HCT116 (cell line): ENCODE data around the gene HCRTR2. TPM values are rescaled to one million over a fixed set of nuclear protein-coding genes. Genes with fewer than 3 reads are reported as not detected.
A peak's percentile ranks its signal among the peaks of the same experiment; 100 is the strongest.
"Not testable (repeated sequence)": the region's sequence is repeated elsewhere in the genome, so short reads cannot be mapped to it uniquely, and the experiment has no call there.

ENCODE experiments used
- ATAC-seq: fragments of 200-7000 bp; cut with Tn5 transposase; 2 replicates; pipeline ENCODE4 v1.9.1; 2020; ENCODE audit warnings: mild to moderate bottlenecking, moderate library complexity
- BruUV-seq: library from RNA; stranded (reverse); fragments of 400-500 nt; replicated peaks from 2 replicates; lab custom pipeline; 2021; lab: Mats Ljungman, UMichigan
- CTCF ChIA-PET: fragments of 300-600 bp; sonication (Branson Sonifier 250); formaldehyde crosslinking; loops from one replicate; lab custom pipeline; 2021; ENCODE audit warnings: antibody characterized with exemption; lab: Charles Lee
- POLR2A ChIA-PET: fragments of 300-600, 350-600 bp; sonication (Branson Sonifier 250); formaldehyde crosslinking; loops from one replicate; lab custom pipeline; 2021; ENCODE audit warnings: antibody characterized with exemption; lab: Charles Lee
- RAD21 ChIA-PET, 2 experiments: fragments of 300-600 bp; sonication (Branson Sonifier 250); formaldehyde crosslinking; loops; one replicate each; lab custom pipeline; 2023; ENCODE audit warnings: low total read pairs in 2 of 2; ENCODE audit not compliant: uncharacterized antibody in 2 of 2, unreplicated experiment in 2 of 2, low non-redundant PET in 1 of 2; lab: Charles Lee
- DNase-seq: peaks from one replicate; pipeline ENCODE4 v3.0.0-alpha.2; 2010; ENCODE audit warnings: low read depth, low spot score
- H2AFZ ChIP-seq: fragments of 200-600 bp; shearing (Covaris generic), sonication (generic); 2 replicates; pipeline ENCODE4 v1.6.1; 2017; ENCODE audit warnings: low read depth, mixed run types, mixed read lengths, antibody characterized with exemption, low read length; ENCODE audit not compliant: poor library complexity, severe bottlenecking
- H3K27ac ChIP-seq: 2 replicates; pipeline ENCODE4 v1.5.1; 2012; ENCODE audit warnings: low read depth, low read length
- H3K27me3 ChIP-seq: fragments of 200-600 bp; sonication (generic); 2 replicates; pipeline ENCODE4 v1.6.1; 2016; ENCODE audit warnings: mixed run types, low read length, mixed read lengths; ENCODE audit not compliant: insufficient read depth
- H3K36me3 ChIP-seq, 2 experiments: fragments of 200-500 bp in 1 of 2; fragments of 200-600 bp in 1 of 2; sonication (Bioruptor generic) in 1 of 2; sonication (generic) in 1 of 2; 2 replicates each; pipeline versions ENCODE4 v1.5.1 to v1.6.1; 2014 to 2016; ENCODE audit warnings: low read length in 2 of 2, inconsistent platforms in 1 of 2, mixed read lengths in 1 of 2, mixed run types in 1 of 2; ENCODE audit not compliant: insufficient read depth in 2 of 2, control insufficient read depth in 1 of 2
- H3K4me1 ChIP-seq, 2 experiments: fragments of 200-600 bp in 1 of 2; sonication (generic) in 1 of 2; 2 replicates each; pipeline versions ENCODE4 v1.5.1 to v1.6.1; 2012 to 2017; ENCODE audit warnings: low read length in 2 of 2, inconsistent platforms in 1 of 2, mild to moderate bottlenecking in 1 of 2, mixed read lengths in 1 of 2, mixed run types in 1 of 2, moderate library complexity in 1 of 2; ENCODE audit not compliant: insufficient read depth in 2 of 2, control insufficient read depth in 1 of 2
- H3K4me2 ChIP-seq: fragments of 200-600 bp; sonication (generic); 2 replicates; pipeline ENCODE4 v1.6.1; 2017; ENCODE audit warnings: mixed run types, low read length, mixed read lengths
- H3K4me3 ChIP-seq, 2 experiments: fragments of 200-600 bp in 1 of 2; sonication (generic) in 1 of 2; replicated peaks in 1 of 2; 2 replicates each; pipeline ENCODE4 v1.5.1; 2011 to 2016; ENCODE audit warnings: low read length in 2 of 2, control low read depth in 1 of 2, low read depth in 1 of 2, mild to moderate bottlenecking in 1 of 2, mixed read lengths in 1 of 2, mixed run types in 1 of 2
- H3K79me2 ChIP-seq: fragments of 200-600 bp; sonication (generic); 2 replicates; pipeline ENCODE4 v1.6.1; 2017; ENCODE audit warnings: mild to moderate bottlenecking, mixed run types, low read length, moderate library complexity, mixed read lengths; ENCODE audit not compliant: insufficient read depth
- H3K9ac ChIP-seq: fragments of 200-600 bp; sonication (generic); 2 replicates; pipeline ENCODE4 v1.6.1; 2016; ENCODE audit warnings: low read length, mixed read lengths
- H3K9me2 ChIP-seq: fragments of 200-600 bp; sonication (generic), shearing (Covaris generic); 2 replicates; pipeline ENCODE4 v1.6.1; 2017; ENCODE audit warnings: mixed run types, mild to moderate bottlenecking, moderate library complexity; ENCODE audit not compliant: insufficient read depth
- H3K9me3 ChIP-seq, 2 experiments: fragments of 200-500 bp in 1 of 2; fragments of 200-600 bp in 1 of 2; sonication (Bioruptor generic) in 1 of 2; sonication (generic) in 1 of 2; 2 replicates each; pipeline ENCODE4 v1.6.1; 2014 to 2017; ENCODE audit warnings: low read length in 2 of 2, mixed read lengths in 2 of 2, inconsistent platforms in 1 of 2, low read depth in 1 of 2, mild to moderate bottlenecking in 1 of 2, mixed run types in 1 of 2, moderate library complexity in 1 of 2; ENCODE audit not compliant: control insufficient read depth in 1 of 2, insufficient read depth in 1 of 2
- H4K20me1 ChIP-seq: fragments of 200-600 bp; sonication (generic), shearing (Covaris generic); 2 replicates; pipeline ENCODE4 v1.6.1; 2017; ENCODE audit warnings: mixed run types, mild to moderate bottlenecking, moderate library complexity; ENCODE audit not compliant: insufficient read depth
- CBX3 ChIP-seq: IDR thresholded peaks from 2 replicates; pipeline ENCODE4 v1.6.1; 2012; ENCODE audit warnings: low read depth
- CEBPB ChIP-seq: IDR thresholded peaks from 2 replicates; pipeline ENCODE4 v1.6.1; 2012; ENCODE audit warnings: low read depth
- EGR1 ChIP-seq: IDR thresholded peaks from 2 replicates; pipeline ENCODE4 v1.6.1; 2012; ENCODE audit warnings: low read depth
- ELF1 ChIP-seq: IDR thresholded peaks from 2 replicates; pipeline ENCODE4 v1.6.1; 2012; ENCODE audit warnings: low read depth, borderline replicate concordance
- EZH2phosphoT487 ChIP-seq: fragments of 200-600 bp; IDR thresholded peaks from 2 replicates; pipeline ENCODE4 v1.6.1; 2018; ENCODE audit warnings: antibody characterized with exemption, borderline replicate concordance
- FOSL1 ChIP-seq: IDR thresholded peaks from 2 replicates; pipeline ENCODE4 v1.6.1; 2012; ENCODE audit warnings: low read depth
- JUND ChIP-seq: IDR thresholded peaks from 2 replicates; pipeline ENCODE4 v1.6.1; 2012
- POLR2A ChIP-seq: IDR thresholded peaks from 2 replicates; pipeline ENCODE4 v1.7.0; 2011; ENCODE audit warnings: borderline replicate concordance; ENCODE audit not compliant: insufficient read depth, insufficient read length; ENCODE audit errors: extremely low read depth
- RAD21 ChIP-seq: IDR thresholded peaks from 2 replicates; pipeline ENCODE4 v1.6.1; 2012; ENCODE audit warnings: low read depth, mild to moderate bottlenecking
- SIN3A ChIP-seq: IDR thresholded peaks from 2 replicates; pipeline ENCODE4 v1.6.1; 2012; ENCODE audit warnings: low read depth
- SP1 ChIP-seq: IDR thresholded peaks from 2 replicates; pipeline ENCODE4 v1.6.1; 2012; ENCODE audit warnings: low read depth
- SRF ChIP-seq: IDR thresholded peaks from 2 replicates; pipeline ENCODE4 v1.6.1; 2012; ENCODE audit warnings: low read depth
- TCF7L2 ChIP-seq: IDR thresholded peaks from 2 replicates; pipeline ENCODE4 v1.7.0; 2011; ENCODE audit warnings: borderline replicate concordance, inconsistent platforms; ENCODE audit not compliant: insufficient read depth, insufficient read length; ENCODE audit errors: extremely low read depth
- YY1 ChIP-seq: IDR thresholded peaks from 2 replicates; pipeline ENCODE4 v1.6.1; 2011; ENCODE audit warnings: low read length, low read depth, moderate library complexity, mild to moderate bottlenecking; ENCODE audit not compliant: insufficient replicate concordance; ENCODE audit errors: extremely low read depth
- intact Hi-C: fragments of 100-400 bp; cut with micrococcal nuclease; formaldehyde crosslinking; loops from 2 replicates; pipeline ENCODE4 v1.10.0; 2022
- total RNA-seq: library from RNA; stranded (reverse); gene quantifications from one replicate; pipeline ENCODE4 v1.2.1, GENCODE V29; 2021; ENCODE audit not compliant: unreplicated experiment
- TF ChIP-seq, protein P1 (sequence below), 3 experiments: fragments of 200-600 bp in 1 of 3; sonication (generic) in 1 of 3; IDR thresholded peaks in 2 of 3; conservative IDR thresholded peaks in 1 of 3; 2 replicates each; pipeline ENCODE4 v1.5.1; 2012 to 2017; ENCODE audit warnings: low read depth in 2 of 3, low read length in 2 of 3, antibody characterized with exemption in 1 of 3, borderline replicate concordance in 1 of 3, control low read depth in 1 of 3, mild to moderate bottlenecking in 1 of 3, mixed read lengths in 1 of 3, mixed run types in 1 of 3, moderate library complexity in 1 of 3; ENCODE audit not compliant: insufficient read depth in 1 of 3
- TF ChIP-seq, protein P2 (sequence below): IDR thresholded peaks from 2 replicates; pipeline ENCODE4 v1.6.1; 2012

The HCRTR2 gene
- total RNA-seq, 1 experiment from 2014 or later: not detected

GRCh38 chr6:55240975-55241605 is 66.8 kb downstream of the HCRTR2 start:
- H3K4me3 ChIP-seq, H3K9ac ChIP-seq, CTCF ChIA-PET, H3K4me1 ChIP-seq, H3K9me2 ChIP-seq: not testable (repeated sequence)
- TF ChIP-seq ELF1 (peak; percentile 23; the same call in 1 of the 2 replicates), RAD21 (peak; percentile 80)
- TF ChIP-seq, protein P1, sequence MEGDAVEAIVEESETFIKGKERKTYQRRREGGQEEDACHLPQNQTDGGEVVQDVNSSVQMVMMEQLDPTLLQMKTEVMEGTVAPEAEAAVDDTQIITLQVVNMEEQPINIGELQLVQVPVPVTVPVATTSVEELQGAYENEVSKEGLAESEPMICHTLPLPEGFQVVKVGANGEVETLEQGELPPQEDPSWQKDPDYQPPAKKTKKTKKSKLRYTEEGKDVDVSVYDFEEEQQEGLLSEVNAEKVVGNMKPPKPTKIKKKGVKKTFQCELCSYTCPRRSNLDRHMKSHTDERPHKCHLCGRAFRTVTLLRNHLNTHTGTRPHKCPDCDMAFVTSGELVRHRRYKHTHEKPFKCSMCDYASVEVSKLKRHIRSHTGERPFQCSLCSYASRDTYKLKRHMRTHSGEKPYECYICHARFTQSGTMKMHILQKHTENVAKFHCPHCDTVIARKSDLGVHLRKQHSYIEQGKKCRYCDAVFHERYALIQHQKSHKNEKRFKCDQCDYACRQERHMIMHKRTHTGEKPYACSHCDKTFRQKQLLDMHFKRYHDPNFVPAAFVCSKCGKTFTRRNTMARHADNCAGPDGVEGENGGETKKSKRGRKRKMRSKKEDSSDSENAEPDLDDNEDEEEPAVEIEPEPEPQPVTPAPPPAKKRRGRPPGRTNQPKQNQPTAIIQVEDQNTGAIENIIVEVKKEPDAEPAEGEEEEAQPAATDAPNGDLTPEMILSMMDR (IDR thresholded peaks at IDR 0.05 in 2 of 3, conservative IDR thresholded peaks at IDR 0.05 in 1 of 3; ENCODE audit: borderline replicate concordance in 1 of 3, insufficient read depth in 1 of 3, low read depth in 2 of 3, low read length in 2 of 3): peak; percentile 32 to 68 (median 68); a peak in 4 of 6 replicates
- TF ChIP-seq, all 23 proteins: peak for 3; not testable (repeated sequence) for 20
- POLR2A ChIA-PET, RAD21 ChIA-PET, H3K4me2 ChIP-seq, H3K27me3 ChIP-seq, BruUV-seq, H3K27ac ChIP-seq, H3K36me3 ChIP-seq, H3K9me3 ChIP-seq, H3K79me2 ChIP-seq, H4K20me1 ChIP-seq: not testable (repeated sequence)
- intact Hi-C loops: loop anchor here (1.0 to 2.0 kb wide), 4 partner anchors 363 to 1262 kb away; no protein-coding TSS in a partner anchor
- DNase-seq (peak; percentile 45), ATAC-seq (peak; percentile 63)
- peak overlapping the region; percentile 88 for H2AFZ ChIP-seq

DNA sequence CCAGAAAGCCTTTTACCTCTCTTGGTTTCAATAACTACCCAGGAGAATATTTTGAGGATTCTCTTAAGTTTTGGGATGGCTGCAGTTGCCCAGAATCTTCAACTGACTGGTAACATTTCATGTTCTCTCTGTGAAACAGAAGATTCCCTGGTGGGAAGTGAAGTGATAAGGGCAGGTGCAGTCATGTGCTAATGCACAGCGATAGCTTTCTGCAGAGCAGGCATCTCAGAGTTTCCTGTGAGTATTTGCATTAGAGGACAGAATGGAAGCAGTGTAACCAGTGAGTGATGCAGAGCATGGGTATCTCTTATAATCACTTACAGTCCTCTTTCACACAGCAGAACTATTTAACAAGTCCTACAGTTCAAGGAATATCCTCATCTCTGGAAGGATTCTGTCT is 76.1 kb downstream of the HCRTR2 start:
- no peak overlapping the region for H3K4me3 ChIP-seq
- no peaks in the 10 kb centered on the region for H3K9me3 ChIP-seq
- POLR2A ChIA-PET: no interaction called here
- H3K27ac ChIP-seq: no peak overlapping the region
- ATAC-seq: no peak
- CTCF ChIA-PET: no interaction called here
- H4K20me1 ChIP-seq: no peaks in the 10 kb centered on the region
- H3K9me2 ChIP-seq: no peaks in the 10 kb centered on the region
- H2AFZ ChIP-seq: no peak overlapping the region
- BruUV-seq: no TSS peak
- no peak for DNase-seq
- no peaks in the 10 kb centered on the region for H3K36me3 ChIP-seq
- H3K27me3 ChIP-seq: no peaks in the 10 kb centered on the region
- H3K4me1 ChIP-seq: no peaks in the 10 kb centered on the region
- H3K9ac ChIP-seq: no peak overlapping the region
- RAD21 ChIA-PET: no interaction called here
- TF ChIP-seq SP1: no peak
- TF ChIP-seq, protein P2, sequence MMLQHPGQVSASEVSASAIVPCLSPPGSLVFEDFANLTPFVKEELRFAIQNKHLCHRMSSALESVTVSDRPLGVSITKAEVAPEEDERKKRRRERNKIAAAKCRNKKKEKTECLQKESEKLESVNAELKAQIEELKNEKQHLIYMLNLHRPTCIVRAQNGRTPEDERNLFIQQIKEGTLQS: no peak
- no peak for TF ChIP-seq SRF
- no peak for TF ChIP-seq EGR1
- no peak for TF ChIP-seq POLR2A
- no peak for TF ChIP-seq JUND
- TF ChIP-seq EZH2phosphoT487: no peak
- TF ChIP-seq RAD21: no peak
- no peak for TF ChIP-seq SIN3A
- no peak for TF ChIP-seq ELF1
- TF ChIP-seq TCF7L2: no peak
- no peak for TF ChIP-seq CEBPB
- no peak for TF ChIP-seq YY1
- TF ChIP-seq, protein P1 (IDR thresholded peaks at IDR 0.05 in 2 of 3, conservative IDR thresholded peaks at IDR 0.05 in 1 of 3; ENCODE audit: borderline replicate concordance in 1 of 3, insufficient read depth in 1 of 3, low read depth in 2 of 3, low read length in 2 of 3): no peak
- TF ChIP-seq CBX3: no peak
- no peak for TF ChIP-seq FOSL1
- intact Hi-C loops: no loop called here
- no peak overlapping the region for H3K4me2 ChIP-seq
- H3K79me2 ChIP-seq: no peaks in the 10 kb centered on the region
